Activated CD4-positive, CD25-positive, alpha-beta regulatory T cell treated with anti-CD3 and anti-CD28 coated beads, Interleukin-2, amount 50 U/mL, for 24 hours (primary cell): Measurements from ENCODE around the gene RBM26.

Experiments used
- ATAC-seq, 2 donors: fragments of 150-1000 bp; cut with Tn5 transposase; one replicate each; pipeline ENCODE4 v1.10.0; 2021; ENCODE audit warnings: mild to moderate bottlenecking in 1 of 2, moderate library complexity in 1 of 2

The RBM26 gene

DNA sequence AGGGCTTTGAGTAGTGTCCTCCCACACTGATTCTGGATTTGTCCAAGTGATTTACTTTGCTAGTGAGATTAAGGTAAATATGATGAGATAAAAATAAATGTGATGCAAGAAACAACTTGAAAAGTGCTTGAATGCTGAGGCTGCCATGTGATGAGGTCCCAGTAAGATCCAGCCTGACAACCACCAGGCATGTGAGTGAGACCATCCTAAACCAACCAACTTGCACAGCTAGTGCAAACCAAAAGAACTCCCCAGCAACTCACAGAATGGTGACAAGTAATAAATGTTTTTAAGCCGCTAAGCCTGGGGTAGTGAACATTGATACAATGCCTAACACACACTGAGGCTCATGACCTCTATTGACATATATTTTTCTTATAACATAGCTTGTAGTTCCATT, 13.3 kb upstream of the RBM26 start:
- no peak for ATAC-seq

DNA sequence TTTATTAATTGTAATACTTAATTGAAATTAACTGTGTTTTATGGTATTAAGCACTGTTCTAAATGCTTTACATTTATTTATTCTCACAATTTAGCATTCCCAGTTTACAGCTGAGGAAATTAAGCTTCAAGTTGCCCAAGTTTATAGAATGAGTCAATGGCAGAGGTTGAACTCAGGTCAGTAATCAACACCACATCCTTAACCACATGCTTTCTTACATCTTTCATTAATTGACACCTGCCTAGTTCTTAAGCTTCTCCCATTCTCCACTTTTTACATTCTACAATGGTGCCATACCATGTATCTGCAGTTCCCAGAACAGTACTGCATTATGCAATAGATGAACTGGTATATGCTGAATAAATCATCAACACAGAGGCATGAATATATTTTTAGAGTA, 11.7 kb upstream of the RBM26 start:
- ATAC-seq = no peak

DNA sequence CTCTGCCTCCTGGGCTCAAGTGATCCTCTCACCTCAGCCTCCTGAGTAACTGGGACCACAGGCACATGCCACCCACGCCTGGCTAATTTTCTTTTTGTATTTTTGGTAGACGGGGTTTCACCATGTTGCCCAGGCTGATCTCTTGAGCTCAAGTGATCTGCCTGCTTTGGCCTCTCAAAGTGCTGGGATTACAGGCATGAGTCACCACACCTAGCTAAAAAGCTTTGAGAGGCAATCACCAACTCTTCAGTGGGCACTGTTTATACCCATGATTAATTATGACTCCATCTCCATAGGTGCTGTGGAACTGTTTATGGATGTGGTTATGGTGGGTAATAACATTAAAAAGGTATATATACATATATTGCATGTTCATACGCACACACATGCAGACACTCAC, 7.5 kb upstream of the RBM26 start:
- peak in 1 of 2 donors; percentile 30 for ATAC-seq

DNA sequence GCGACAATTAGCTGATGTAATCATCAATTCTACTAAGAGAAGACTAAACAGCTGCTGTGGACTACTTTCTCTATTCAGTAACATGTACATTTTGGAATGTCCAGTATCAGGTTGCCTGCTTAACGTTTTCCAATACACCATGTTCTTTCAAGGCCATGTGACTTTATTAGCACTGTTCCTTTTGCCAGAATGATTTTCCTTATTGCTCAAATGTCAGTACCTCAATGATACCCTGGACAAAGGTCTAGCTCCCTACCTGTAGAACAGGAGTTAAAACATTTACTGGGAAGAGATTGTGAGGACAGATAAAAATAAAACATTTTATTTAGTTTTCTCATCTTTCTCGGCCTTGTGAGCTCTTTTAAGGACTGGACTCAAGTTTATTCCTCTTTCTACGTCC, 3.8 kb upstream of the RBM26 start:
- ATAC-seq = no peak

DNA sequence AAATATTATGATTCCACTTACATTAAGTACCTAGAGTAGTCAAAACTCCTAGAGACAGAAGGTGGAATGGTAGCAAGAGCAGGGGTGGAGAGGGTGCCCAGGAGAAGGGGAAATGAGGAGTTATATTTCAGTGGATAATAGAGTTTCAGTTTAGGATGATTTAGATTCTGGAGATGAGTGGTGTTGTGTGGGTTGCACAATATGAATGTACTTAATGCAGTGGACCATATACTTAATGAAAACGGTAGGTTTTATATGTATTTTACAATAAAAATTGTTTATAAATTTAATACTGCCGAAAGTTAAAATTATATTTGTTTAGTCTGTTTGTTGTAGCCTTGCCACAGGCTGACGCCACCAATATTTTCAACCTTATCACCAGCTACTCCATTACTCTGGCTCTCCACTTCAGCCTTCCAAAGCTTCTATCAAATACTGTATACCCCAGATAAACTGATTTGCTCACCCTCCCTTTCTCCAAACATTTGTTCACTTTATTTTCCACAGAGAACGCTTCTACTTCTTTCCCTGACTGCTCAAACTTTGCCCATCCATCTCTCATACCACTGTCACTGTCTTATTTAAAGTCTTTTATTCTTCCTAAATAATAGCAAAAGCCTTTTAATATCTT, 1.4 kb upstream of the RBM26 start:
- no peak for ATAC-seq

DNA sequence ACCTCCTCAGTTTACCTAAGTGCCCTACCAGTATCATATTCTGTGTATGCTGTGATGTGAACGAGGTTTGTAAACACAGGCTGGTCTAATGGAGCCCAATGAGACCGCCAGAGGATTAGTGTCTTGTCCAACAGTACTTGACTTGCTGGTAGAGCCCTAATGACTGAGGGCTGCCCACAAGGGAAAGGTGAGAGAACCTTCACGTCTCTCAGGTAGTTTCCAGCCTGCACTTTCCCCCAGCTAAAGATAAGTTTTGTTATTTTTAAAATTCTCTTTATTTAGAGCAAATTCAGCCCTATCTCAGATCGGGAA, 498 bp upstream of the RBM26 start:
- peak; percentile 28 to 30 for ATAC-seq

DNA sequence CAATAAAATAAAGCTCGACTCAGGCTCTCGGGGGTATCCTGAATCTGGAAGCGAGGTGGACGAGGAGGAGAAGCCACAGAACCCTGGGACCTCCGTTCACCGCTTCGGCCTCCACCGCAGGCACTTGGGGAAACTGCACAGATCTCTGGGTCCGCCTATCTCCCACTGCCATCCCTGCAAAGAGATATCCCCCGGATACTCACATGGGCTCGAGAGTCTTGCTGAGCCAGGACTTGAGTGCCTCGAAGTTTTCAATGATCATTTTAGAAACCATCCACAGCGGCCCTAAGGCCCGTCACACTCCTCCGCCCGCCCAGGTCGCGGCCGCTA, 589 bp downstream of the RBM26 start:
- no peak for ATAC-seq

DNA sequence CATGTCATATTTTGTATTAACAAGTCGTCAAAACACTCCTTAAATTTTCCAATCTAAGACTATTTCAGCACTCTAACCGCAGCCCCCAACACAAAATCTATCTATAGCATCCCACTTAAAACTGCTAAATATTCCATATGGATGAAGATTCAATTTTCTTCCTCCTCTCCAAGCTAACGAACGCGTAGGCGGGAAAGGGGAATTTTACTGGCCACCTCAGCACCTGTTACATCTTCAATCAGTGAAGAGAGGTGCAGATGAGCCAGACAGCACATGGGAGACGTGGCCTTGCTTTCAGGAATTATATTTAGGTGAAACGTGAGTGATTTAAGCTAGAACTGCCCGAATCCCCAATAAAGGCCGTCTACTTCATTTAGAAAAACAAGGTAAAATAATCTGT, 1.1 kb downstream of the RBM26 start:
- ATAC-seq = no peak

DNA sequence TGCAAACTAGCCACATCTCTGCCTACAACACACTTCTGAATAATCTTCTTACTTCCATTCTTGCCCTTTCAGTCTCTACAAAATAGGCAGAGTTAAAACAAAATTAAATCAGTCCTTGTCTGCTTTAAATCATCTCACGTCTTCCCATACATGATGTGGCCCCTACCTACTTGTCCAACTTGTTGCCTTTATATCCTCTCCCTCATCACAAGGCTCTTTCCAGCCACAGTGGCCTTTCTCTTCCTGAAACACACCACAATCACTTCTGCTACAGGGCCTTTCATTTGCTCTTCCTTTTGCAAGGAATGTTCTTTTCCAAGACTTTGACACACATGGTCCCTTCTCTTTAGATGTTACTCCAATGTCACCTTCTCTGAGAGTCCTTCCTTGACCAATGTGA, 1.7 kb downstream of the RBM26 start:
- ATAC-seq = no peak

DNA sequence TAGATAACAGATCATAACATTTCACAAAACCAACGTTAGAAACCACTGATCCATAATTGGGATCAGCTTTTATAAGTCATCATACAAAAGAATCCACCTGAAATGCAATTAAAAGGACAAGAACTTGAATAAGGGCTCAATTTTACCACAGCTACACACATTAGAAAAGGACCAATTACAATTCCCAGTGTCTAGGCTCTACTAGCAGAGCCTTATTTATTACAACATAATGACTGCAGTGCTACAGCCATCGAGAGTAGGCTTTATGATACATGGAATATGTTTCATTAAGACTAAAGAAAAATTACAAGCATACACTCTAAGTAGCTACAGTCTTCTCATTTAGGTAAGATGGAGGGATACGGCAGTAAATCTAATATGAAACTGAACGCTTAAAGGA, 2.9 kb downstream of the RBM26 start:
- no peak for ATAC-seq

DNA sequence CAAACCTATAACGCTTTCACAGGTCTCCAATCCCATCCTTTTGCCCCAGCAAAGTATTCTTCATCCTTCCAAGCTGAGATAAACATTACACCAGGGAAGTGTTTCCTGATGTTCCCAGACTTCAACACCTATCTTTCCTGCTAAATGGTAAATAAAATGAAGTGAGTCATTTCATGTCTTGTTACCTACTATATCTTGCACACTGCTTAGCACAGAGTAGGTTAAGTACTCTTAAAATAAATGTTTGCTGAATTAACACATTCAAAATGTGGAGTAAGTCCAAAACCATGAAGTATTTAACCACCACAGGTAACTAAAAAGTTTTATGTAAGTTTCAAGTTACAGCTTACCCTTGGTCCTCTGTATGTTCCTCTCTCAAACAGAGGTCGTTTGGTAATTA, 3.4 kb downstream of the RBM26 start:
- ATAC-seq = no peak

DNA sequence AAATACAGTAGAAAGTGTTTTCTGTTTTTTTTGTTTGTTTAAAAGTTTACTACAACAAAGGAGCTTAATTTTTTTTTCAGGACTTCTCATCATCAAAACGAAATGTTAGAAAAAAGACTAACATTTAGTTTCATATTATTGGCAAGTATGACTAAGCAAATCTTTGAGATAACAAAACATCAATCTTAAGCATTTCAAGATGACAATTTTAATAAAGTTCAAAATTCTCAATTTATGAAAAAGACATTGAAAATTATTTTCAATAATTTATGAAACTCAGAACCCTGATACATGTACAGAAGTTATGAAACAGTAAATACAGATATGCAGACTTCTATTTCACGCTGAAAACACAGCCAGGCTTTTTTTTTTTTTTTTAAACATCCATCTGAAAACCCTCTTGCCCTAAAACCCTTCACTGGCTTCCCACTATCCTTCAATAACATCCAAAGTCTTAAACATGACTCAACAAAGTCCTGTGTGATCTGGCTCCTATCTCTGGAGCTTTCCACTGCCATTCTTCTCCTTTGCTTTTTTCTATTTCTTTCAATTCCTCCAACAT, 3.9 kb downstream of the RBM26 start:
- no peak for ATAC-seq

DNA sequence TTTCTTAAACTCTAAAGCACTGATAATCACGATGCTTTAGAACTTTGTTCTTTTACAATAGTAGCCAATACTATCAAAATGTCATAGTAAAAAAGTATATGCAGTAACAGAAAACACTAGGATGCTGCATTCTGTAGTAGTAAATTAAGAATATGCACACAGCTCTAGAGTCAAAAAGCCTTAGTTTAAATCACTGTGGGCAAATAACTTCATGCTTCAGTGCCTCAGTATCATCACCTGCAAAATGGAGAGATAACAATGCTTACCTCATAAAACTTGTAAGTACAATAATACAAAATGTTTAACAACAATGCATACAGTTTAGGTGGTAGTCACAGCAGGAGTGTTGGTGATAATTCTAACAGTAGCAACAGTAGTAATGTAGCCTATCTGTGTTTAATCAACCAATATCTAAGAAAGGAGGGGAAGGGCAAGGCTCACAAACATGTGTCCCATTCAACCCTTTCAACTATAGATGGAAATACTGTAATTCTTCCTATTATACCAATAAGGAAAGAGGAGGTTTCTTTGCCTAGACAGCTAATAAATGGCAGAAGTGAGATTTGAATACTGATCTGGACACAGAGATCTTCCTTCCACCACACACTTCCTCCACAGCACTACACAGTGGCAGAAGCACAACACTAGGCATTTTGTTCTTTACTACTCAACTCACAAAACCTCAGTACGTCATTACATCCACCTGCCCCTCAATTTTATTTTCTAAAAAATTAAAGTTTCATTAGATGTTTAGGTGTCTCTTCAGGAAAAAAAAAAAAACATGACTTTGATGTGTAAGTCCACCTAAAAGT, 4.6 kb downstream of the RBM26 start:
- peak in 1 of 2 donors; percentile 33 for ATAC-seq

DNA sequence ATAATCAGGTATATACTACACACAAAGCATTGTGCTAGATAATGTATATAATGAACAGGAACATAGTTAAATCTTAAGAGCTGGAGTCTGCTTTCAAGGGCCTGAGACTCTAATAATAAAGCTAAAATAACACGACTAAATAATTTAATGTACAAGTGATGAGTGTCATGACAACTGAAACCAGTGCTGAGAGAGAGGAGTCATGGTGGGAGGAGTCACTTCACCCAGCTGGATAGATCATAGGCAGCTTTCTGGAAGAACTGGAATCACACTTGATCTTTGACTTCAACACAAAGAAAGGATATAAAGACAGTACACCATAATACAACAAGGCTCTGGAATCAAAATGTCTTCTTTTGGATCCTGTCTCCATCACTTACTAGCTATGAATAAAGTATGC, 7.1 kb downstream of the RBM26 start:
- peak; percentile 67 to 70 for ATAC-seq

DNA sequence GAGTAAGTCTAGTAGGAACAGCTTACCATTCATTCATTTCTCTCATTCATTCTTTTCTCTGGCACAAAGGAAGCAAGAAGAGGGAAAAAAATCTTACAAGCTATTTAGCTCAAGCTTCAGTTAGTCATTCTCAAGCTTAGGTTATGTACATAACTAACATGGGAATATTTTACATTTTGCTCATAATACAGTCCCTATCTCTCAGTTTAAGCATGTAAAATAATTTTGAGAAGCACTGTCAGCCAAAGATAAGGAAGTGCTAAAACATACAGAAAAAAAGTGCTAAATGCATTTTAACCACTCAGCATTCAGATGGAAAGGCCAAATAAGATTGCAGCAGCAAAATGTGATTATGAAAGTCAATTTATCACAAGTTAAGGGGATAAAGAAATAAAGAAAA, 7.9 kb downstream of the RBM26 start:
- ATAC-seq = no peak

DNA sequence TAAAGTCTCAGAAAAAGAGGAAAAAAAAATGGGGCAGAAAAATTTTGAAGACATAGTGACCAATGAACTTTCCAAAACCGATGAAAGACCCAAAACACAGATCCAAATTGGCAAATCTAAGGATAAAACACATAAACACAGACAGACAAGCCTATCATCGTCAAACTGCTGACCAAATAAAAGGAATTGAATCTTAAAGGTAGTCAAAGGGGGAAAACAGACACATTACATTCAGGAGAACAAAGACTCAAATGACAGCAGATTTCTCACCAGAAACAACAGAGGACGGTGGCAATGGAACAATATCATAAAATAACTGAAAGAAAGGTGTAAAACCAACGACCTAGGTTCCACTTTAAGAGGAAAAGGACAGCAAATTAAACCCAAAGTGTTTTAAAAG, 10.2 kb downstream of the RBM26 start:
- ATAC-seq = no peak

DNA sequence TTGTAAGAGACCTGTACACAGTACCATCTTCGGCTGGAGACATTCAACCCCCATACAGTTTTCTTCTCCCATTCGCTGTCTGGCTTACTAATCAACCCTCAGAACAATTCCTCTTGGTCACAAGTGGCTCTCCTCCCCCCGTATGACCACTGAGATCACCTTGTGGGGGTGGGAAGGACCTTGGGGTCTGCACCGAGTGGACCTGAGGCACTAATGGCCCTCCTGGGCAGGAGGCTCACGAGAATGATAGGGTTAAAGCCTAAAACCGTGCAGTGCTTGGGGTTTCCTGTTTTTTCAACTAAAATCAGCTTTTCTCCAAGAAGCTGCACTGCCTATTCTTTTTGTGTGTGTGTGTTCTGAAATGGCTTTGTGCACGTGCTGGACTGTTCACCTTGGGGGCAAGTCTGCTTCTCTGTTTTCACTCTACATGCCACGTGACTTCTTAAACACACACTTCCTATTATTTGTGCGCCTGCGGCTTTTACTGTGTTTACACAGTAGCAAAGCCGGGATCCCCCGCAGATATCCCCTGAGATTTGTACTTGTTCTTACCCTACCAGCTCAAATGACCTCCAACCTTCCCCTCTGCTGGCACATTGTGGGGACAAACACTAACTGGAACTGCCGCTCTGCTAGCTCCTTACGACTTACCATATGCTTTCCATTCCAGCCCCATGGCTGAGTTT, 12.3 kb downstream of the RBM26 start:
- peak; percentile 12 to 38 for ATAC-seq

DNA sequence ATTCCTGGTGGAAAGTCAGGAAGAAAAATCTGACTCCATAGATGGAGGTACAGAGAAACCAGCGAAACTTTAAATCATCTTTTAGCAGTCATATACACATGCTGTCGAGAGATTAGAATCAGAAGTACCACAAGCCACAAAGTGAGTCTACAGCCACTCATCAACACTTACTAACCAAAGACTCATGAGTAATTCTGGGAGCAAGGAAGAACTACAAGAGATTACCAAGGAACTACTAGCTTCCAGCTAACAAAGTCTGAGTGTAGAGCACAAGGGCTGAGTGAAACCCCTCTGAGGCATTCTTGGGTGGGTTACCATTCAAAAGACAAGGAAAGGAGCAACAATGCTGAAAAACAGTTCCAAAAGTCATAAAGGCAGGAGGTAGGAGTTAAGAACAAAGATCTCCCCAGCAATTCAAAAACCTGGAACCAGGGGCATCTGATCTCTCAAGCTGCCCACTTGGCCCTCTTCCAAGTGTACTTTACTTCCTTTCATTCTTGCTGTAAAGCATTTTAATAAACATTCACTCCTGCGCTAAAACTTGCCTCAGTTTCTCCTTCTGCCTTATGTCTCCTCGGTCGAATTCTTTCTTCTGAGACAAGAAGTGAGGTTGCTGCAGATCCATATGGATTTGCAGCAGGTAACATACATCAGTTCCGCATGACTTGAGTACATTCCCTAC, 13.0 kb downstream of the RBM26 start:
- peak; percentile 92 to 95 for ATAC-seq

DNA sequence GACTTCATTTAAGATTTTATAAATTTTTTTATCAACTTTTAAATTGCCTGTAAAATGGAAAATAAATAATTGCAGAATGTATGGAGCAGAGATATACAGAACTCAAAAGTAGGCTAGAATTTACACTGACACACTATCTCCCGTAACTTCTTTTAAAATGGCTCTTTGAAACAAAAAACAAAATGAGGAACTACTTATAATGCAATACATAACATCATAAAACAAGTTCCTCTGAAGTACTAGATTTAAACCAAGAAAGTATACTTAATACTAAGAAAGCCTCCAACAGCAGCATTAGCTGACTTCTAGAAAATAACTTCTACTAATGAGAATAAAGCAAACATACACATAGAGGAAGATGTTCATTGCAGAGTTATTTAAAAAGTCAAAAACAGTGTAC, 17.0 kb downstream of the RBM26 start:
- ATAC-seq = no peak

DNA sequence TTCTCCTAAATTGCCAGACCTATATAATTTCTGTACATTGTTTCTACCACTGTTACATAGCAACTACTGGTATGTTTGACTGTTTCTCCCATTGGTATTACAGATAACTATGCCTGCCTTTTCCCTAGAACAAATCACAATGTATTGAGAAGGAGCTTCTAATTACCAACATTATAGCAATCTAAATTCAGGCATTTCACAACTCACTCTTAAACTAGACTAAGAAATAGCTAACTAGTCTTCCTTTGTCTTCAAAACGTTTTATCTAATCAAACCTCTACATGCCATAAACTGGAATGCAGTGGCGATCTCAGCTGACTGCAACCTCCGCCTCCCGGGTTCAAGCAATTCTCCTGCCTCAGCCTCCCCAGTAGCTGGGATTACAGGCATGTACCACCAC, 18.2 kb downstream of the RBM26 start:
- no peak for ATAC-seq

DNA sequence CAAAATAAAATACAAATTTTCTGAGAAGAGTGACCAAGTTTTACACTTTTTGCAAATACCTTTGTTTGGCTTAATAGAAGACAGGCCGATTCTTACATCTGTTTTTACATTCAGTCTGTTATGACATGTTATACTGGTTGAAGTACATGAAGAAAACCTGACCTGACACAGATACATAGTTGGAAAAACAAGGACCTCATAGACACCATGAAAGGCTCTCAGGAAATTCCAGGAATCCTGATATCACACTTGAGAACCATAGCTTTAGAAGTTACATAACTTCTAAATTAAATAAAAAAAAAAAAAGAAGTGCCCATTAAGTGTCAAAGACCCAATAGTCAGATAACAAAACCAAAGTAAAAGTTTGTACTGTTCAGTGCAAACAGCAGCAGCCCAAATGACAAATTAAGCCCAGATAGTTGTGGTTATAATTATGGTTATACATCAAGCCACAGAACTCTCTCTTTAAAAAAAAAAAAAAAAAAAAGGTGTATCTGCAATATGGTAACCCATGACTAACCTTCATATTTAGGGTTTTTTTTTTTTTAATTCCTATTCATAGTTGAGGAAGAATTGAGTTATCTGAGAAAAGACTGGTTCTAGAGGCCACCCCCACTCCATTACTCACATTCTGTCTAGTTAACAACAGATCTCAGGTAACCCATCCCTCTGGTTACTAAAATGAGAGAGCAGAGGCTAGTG, 19.8 kb downstream of the RBM26 start:
- peak; percentile 86 to 89 for ATAC-seq

DNA sequence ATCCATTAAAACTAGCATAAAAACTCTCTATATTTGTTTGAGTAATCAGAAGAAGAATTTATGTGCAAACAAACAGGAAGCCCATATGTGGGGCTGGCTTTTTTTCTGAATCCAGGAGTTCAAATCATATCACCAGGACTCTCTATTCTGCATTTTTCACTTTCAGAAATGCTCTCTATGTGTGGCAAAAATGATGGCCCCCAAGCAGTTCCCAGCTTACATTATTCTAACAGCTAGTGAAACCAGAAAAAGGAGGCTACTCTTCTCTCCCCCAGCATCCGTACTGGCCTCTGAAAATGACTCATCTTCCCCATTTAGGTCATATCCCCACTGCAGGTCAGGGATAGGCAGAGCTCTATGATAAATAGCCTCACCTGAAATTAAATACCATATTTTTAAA, 20.4 kb downstream of the RBM26 start:
- peak; percentile 39 to 49 for ATAC-seq
